H1 (cell line): ENCODE measurements around the gene AHR. TPM values are rescaled to one million over a fixed set of nuclear protein-coding genes. Genes with fewer than 3 reads are reported as not detected.

ENCODE experiments used
- CTCF ChIA-PET: fragments of 300-600 bp; sonication (Branson Sonifier 250); formaldehyde crosslinking; loops from one replicate; lab custom pipeline; 2021; ENCODE audit not compliant: partially characterized antibody; lab: Charles Lee
- POLR2A ChIA-PET: fragments of 300-600 bp; sonication (Branson Sonifier 250); formaldehyde crosslinking; loops from one replicate; lab custom pipeline; 2021; ENCODE audit warnings: inconsistent platforms; ENCODE audit not compliant: partially characterized antibody; lab: Charles Lee
- DNase-seq, 2 experiments: peaks; one replicate each; pipeline versions ENCODE4 v3.0.0 to v3.0.0-alpha.2; 2010 to 2022; ENCODE audit warnings: low spot score in 2 of 2, low read depth in 1 of 2, mixed read lengths in 1 of 2
- FAIRE-seq: peaks from 2 replicates; lab custom pipeline; 2011; peaks lifted over from hg19 to GRCh38; lab: Jason Lieb, UNC
- H2AFZ ChIP-seq: 2 replicates; pipeline ENCODE4 v1.8.1; 2012; ENCODE audit warnings: low read length, inconsistent platforms
- H2AK5ac ChIP-seq: 2 replicates; pipeline ENCODE4 v1.6.1; 2013; ENCODE audit warnings: low read depth, low read length
- H2BK120ac ChIP-seq: replicated peaks from 2 replicates; pipeline ENCODE3; 2013; ENCODE audit warnings: low read depth, low read length, inconsistent platforms
- H2BK12ac ChIP-seq: 2 replicates; pipeline ENCODE4 v1.6.1; 2013; ENCODE audit warnings: low read depth, low read length
- H2BK15ac ChIP-seq: 2 replicates; pipeline ENCODE4 v1.6.1; 2013; ENCODE audit warnings: low read length
- H2BK20ac ChIP-seq: 2 replicates; pipeline ENCODE4 v1.6.1; 2013; ENCODE audit warnings: low read length
- H2BK5ac ChIP-seq: 2 replicates; pipeline ENCODE4 v1.6.1; 2013; ENCODE audit warnings: low read depth, low read length
- H3K14ac ChIP-seq: 2 replicates; pipeline ENCODE4 v1.6.1; 2013; ENCODE audit warnings: inconsistent platforms; ENCODE audit not compliant: insufficient read length
- H3K18ac ChIP-seq: 2 replicates; pipeline ENCODE4 v1.6.1; 2013; ENCODE audit warnings: low read length; ENCODE audit errors: extremely low read depth
- H3K23ac ChIP-seq: 2 replicates; pipeline ENCODE4 v1.6.1; 2013; ENCODE audit warnings: inconsistent platforms; ENCODE audit not compliant: insufficient read length
- H3K23me2 ChIP-seq: 2 replicates; pipeline ENCODE4 v1.6.1; 2013; ENCODE audit warnings: low read depth, low read length
- H3K27ac ChIP-seq: 2 replicates; pipeline ENCODE4 v1.6.1; 2011; ENCODE audit warnings: low read depth, low read length, inconsistent platforms
- H3K27me3 ChIP-seq, 4 experiments: replicated peaks in 1 of 4; 1 replicate in 1 of 4; 2 replicates in 3 of 4; pipeline versions ENCODE4 v1.6.1 to v1.8.1; 2011 to 2013; ENCODE audit warnings: low read length in 3 of 4, mild to moderate bottlenecking in 3 of 4, inconsistent platforms in 2 of 4, mixed read lengths in 2 of 4, moderate library complexity in 1 of 4; ENCODE audit not compliant: control insufficient read depth in 3 of 4, insufficient read depth in 3 of 4; ENCODE audit errors: extremely low read depth in 1 of 4
- H3K36me3 ChIP-seq, 4 experiments: 2 replicates each; pipeline versions ENCODE4 v1.6.1 to v1.8.1; 2011 to 2013; ENCODE audit warnings: mild to moderate bottlenecking in 4 of 4, low read length in 3 of 4, moderate library complexity in 2 of 4, control low read depth in 1 of 4, inconsistent platforms in 1 of 4; ENCODE audit not compliant: insufficient read depth in 4 of 4, control insufficient read depth in 2 of 4
- H3K4ac ChIP-seq: replicated peaks from 2 replicates; pipeline ENCODE3; 2013; ENCODE audit warnings: low read length, low read depth, mixed read lengths, inconsistent platforms; ENCODE audit not compliant: insufficient read length
- H3K4me1 ChIP-seq, 4 experiments: replicated peaks in 1 of 4; 1 replicate in 1 of 4; 2 replicates in 3 of 4; pipeline versions ENCODE4 v1.6.1 to v1.8.1; 2011 to 2013; ENCODE audit warnings: low read length in 3 of 4, inconsistent platforms in 2 of 4, mixed read lengths in 1 of 4; ENCODE audit not compliant: insufficient read depth in 4 of 4, control insufficient read depth in 3 of 4
- H3K4me2 ChIP-seq, 2 experiments: 2 replicates each; pipeline versions ENCODE4 v1.6.1 to v1.8.1; 2011 to 2013; ENCODE audit warnings: low read depth in 2 of 2, low read length in 2 of 2, control low read depth in 1 of 2, inconsistent platforms in 1 of 2, mild to moderate bottlenecking in 1 of 2; ENCODE audit not compliant: insufficient read depth in 1 of 2
- H3K4me3 ChIP-seq, 4 experiments: fragments of 200-600, 300-600 bp in 1 of 4; sonication (generic), shearing (Covaris generic), sonication (Bioruptor Twin) in 1 of 4; 2 replicates each; pipeline versions ENCODE4 v1.5.1 to v1.8.1; 2011 to 2016; ENCODE audit warnings: low read length in 4 of 4, low read depth in 3 of 4, control low read depth in 2 of 4, inconsistent platforms in 2 of 4, mild to moderate bottlenecking in 2 of 4, mixed read lengths in 1 of 4, moderate library complexity in 1 of 4; ENCODE audit not compliant: insufficient read depth in 2 of 4; ENCODE audit errors: extremely low read depth in 1 of 4
- H3K56ac ChIP-seq: replicated peaks from 2 replicates; pipeline ENCODE3; 2013; ENCODE audit warnings: low read depth, mild to moderate bottlenecking, mixed read lengths, low read length, inconsistent platforms; ENCODE audit not compliant: insufficient read length
- H3K79me1 ChIP-seq: 2 replicates; pipeline ENCODE4 v1.6.1; 2013; ENCODE audit warnings: low read depth, low read length, control low read depth
- H3K79me2 ChIP-seq, 2 experiments: 2 replicates each; pipeline versions ENCODE4 v1.6.1 to v1.8.1; 2012 to 2013; ENCODE audit warnings: low read length in 2 of 2, mild to moderate bottlenecking in 2 of 2, inconsistent platforms in 1 of 2; ENCODE audit not compliant: insufficient read depth in 2 of 2, control insufficient read depth in 1 of 2
- H3K9ac ChIP-seq, 4 experiments: replicated peaks in 1 of 4; 1 replicate in 1 of 4; 2 replicates in 3 of 4; pipeline versions ENCODE4 v1.6.1 to v1.8.1; 2011 to 2013; ENCODE audit warnings: low read depth in 3 of 4, low read length in 3 of 4, control low read depth in 2 of 4, mild to moderate bottlenecking in 2 of 4, moderate library complexity in 2 of 4, inconsistent platforms in 1 of 4; ENCODE audit errors: extremely low read depth in 1 of 4
- H3K9me3 ChIP-seq, 2 experiments: 2 replicates each; pipeline versions ENCODE4 v1.6.1 to v1.8.1; 2012 to 2013; ENCODE audit warnings: mild to moderate bottlenecking in 2 of 2, moderate library complexity in 2 of 2, control low read depth in 1 of 2, inconsistent platforms in 1 of 2, low read depth in 1 of 2, low read length in 1 of 2, mixed read lengths in 1 of 2; ENCODE audit not compliant: insufficient read depth in 2 of 2
- H4K20me1 ChIP-seq, 2 experiments: replicated peaks in 1 of 2; 2 replicates each; pipeline versions ENCODE3 to v1.8.1; 2011 to 2013; ENCODE audit warnings: inconsistent platforms in 2 of 2, low read length in 2 of 2, mild to moderate bottlenecking in 1 of 2; ENCODE audit not compliant: insufficient read depth in 2 of 2, control insufficient read depth in 1 of 2
- H4K5ac ChIP-seq: 2 replicates; pipeline ENCODE4 v1.6.1; 2013; ENCODE audit warnings: low read length, low read depth, mixed read lengths, inconsistent platforms; ENCODE audit not compliant: insufficient read length
- H4K8ac ChIP-seq: 2 replicates; pipeline ENCODE4 v1.8.0; 2013; ENCODE audit warnings: mild to moderate bottlenecking, moderate library complexity, low read length, inconsistent platforms; ENCODE audit not compliant: insufficient read depth; ENCODE audit errors: extremely low read depth
- H4K91ac ChIP-seq: replicated peaks from 2 replicates; pipeline ENCODE3; 2013; ENCODE audit warnings: low read length, mixed read lengths, inconsistent platforms; ENCODE audit not compliant: insufficient read length
- POU5F1 ChIP-seq: IDR thresholded peaks from 2 replicates; pipeline ENCODE4 v1.6.1; 2011; ENCODE audit warnings: low read depth, mild to moderate bottlenecking, low read length, moderate library complexity
- RAD21 ChIP-seq, 2 experiments: IDR thresholded peaks in 1 of 2; conservative IDR thresholded peaks in 1 of 2; 2 replicates each; pipeline ENCODE4 v1.6.1; 2011; ENCODE audit warnings: low read depth in 2 of 2, low read length in 2 of 2, improper control_type of control experiment in 1 of 2, inconsistent platforms in 1 of 2, mild to moderate bottlenecking in 1 of 2, moderate library complexity in 1 of 2
- SP1 ChIP-seq: IDR thresholded peaks from 2 replicates; pipeline ENCODE4 v1.6.1; 2011; ENCODE audit warnings: low read depth, low read length
- WGBS, 2 experiments: shearing (Covaris generic) in 1 of 2; methylation state at CpG; one replicate each; pipeline versions ENCODE4 v1.1.6 to v1.1.7; 2013 to 2015; ENCODE audit warnings: low lambda C conversion rate in 2 of 2, mixed read lengths in 2 of 2, inconsistent platforms in 1 of 2, low coverage in 1 of 2, missing lambda C conversion rate in 1 of 2; ENCODE audit not compliant: insufficient replicate concordance in 2 of 2, insufficient coverage in 1 of 2, insufficient read length in 1 of 2; ENCODE audit errors: extremely low coverage in 1 of 2, missing lambda C conversion rate in 1 of 2; 5-methylcytosine and 5-hydroxymethylcytosine counted together
- polyA plus RNA-seq, 7 experiments: library from polyadenylated mRNA; depleted of rRNA in 3 of 7; stranded (reverse) in 5 of 7; unstranded in 2 of 7; fragments of >200 nt in 5 of 7; fragments of 200-250 nt in 2 of 7; gene quantifications; 1 replicate in 5 of 7; 2 replicates in 1 of 7; 4 replicates in 1 of 7; pipeline versions ENCODE4 v1.2.1 to v1.2.3, GENCODE V29; 2011 to 2013; ENCODE audit warnings: missing spikeins in 2 of 7, mixed read lengths in 2 of 7
- total RNA-seq: library from RNA; stranded (reverse); fragmentation: NEBNext Ultra II Directional; extraction: Animal tissue kit (Norgen Biotek cat#: 25700); gene quantifications from 2 replicates; pipeline ENCODE4 v1.2.1, GENCODE V29; 2021
- TF ChIP-seq, protein P1 (sequence below): IDR thresholded peaks from 2 replicates; pipeline ENCODE4 v1.6.1; 2012; ENCODE audit warnings: inconsistent platforms
- TF ChIP-seq, protein P2 (sequence below): IDR thresholded peaks from 2 replicates; pipeline ENCODE4 v1.6.1; 2011; ENCODE audit warnings: low read length, improper control_type of control experiment

Gene AHR
- total and polyA plus RNA-seq, 2 of the 8 experiments (the other 6 are each of a cell fraction or from before 2014, with no cell fraction given) = 1.4 to 9.7 TPM

DNA sequence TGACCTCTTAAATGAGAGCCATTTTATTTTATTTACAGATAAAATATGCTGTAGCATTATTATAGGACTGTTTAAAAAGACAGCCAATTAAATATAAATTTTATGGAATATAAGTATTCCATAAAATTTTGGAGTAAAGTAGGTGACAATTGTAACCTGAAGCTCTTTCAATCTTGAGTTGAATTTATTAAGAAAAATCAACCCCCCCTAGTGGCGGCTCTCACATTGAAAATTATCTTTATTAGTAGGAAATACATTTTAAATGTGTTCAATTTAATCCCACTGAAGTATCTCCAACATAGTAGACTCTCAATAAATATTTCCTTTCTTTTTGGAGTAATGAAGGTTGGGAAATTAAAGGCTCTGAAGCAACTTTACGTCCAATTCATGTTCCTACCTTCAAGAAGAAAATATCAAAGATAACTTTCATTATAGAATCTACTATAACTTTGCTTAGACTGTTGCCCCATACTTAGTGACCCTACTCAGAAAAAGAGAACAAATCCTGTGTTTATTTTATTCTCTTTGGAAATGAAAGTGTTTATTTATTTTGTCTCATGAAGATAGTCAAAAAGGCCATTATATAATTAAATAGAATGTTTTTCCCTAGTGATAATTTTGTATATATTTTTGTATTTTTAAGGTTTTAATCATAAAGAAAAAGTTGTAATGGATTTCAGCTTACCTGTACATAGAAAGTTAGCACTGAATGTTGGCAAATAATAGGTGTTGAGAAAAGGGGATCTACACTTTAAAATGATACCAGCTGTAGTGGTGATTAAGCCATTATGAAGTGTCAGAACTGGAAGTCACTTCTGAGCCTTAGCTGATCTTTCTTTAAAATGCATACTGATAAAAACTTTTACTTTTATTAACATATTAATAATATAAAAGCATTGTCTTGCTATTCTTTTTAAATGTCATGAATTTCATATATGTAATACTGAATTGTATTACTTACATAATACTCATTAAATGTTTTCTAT is 3.3 kb downstream of the AHR start:
- Histone ChIP-seq H3K9ac (no peak overlapping the region), H2BK20ac (no peak overlapping the region), H2BK5ac (no peak overlapping the region), H3K23ac (no peak overlapping the region), H2BK12ac (no peak overlapping the region), H3K14ac (no peak overlapping the region), H4K20me1 (peaks cover 2 to 3% of the 10 kb centered on the region in 2 experiments), H3K4me3 (no peak overlapping the region), H4K5ac (no peak overlapping the region), H3K27me3 (no peaks in the 10 kb centered on the region), H3K23me2 (peaks cover 5% of the 10 kb centered on the region; the same call in 1 of the 2 replicates), H3K18ac (no peak overlapping the region), H3K79me2 (peaks cover 0 to 75% of the 10 kb centered on the region in 2 experiments; a peak in 2 of 4 replicates), H3K4me1 (peaks cover 0 to 10% (median 3%) of the 10 kb centered on the region in 4 experiments; a peak in 5 of 7 replicates), H3K36me3 (no peaks in the 10 kb centered on the region), H2AK5ac (no peak overlapping the region), H3K27ac (no peak overlapping the region), H3K4ac (no peak overlapping the region), H3K4me2 (no peak overlapping the region), H4K8ac (no peak overlapping the region), H3K9me3 (0 out of 4 replicates have a peak, but pooled peaks cover 0 to 2% of the 10 kb centered on the region in 2 experiments), H2AFZ (no peak overlapping the region), H3K79me1 (no peaks in the 10 kb centered on the region; the same call in 1 of the 2 replicates), H4K91ac (no peak overlapping the region), H2BK120ac (no peak overlapping the region), H3K56ac (no peak overlapping the region), H2BK15ac (no peak overlapping the region)
- TF ChIP-seq RAD21 (IDR thresholded peaks at IDR 0.05 in 1 of 2, conservative IDR thresholded peaks at IDR 0.05 in 1 of 2; ENCODE audit: low read depth in 2 of 2, low read length in 2 of 2) (peak in 1 of 2 experiments; percentile 12; a peak in 1 of 4 replicates), SP1 (no peak), POU5F1 (no peak)
- TF ChIP-seq, protein P1, sequence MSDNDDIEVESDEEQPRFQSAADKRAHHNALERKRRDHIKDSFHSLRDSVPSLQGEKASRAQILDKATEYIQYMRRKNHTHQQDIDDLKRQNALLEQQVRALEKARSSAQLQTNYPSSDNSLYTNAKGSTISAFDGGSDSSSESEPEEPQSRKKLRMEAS = no peak
- TF ChIP-seq, protein P2, sequence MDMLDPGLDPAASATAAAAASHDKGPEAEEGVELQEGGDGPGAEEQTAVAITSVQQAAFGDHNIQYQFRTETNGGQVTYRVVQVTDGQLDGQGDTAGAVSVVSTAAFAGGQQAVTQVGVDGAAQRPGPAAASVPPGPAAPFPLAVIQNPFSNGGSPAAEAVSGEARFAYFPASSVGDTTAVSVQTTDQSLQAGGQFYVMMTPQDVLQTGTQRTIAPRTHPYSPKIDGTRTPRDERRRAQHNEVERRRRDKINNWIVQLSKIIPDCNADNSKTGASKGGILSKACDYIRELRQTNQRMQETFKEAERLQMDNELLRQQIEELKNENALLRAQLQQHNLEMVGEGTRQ = no peak
- FAIRE-seq = no peak
- CTCF ChIA-PET = interaction anchor here (0.5 to 2.1 kb wide), 23 partner anchors 9 to 658 kb away, joined by 3 to 6 read pairs (median 3); no protein-coding TSS in a partner anchor
- no peak for DNase-seq
- 47% methylated on average over 2 of the region's 2 CpGs; no CpG with 5 or more reads in 1 of the 2 experiments for WGBS, 2 experiments
- POLR2A ChIA-PET = no interaction called here
